CD4-positive, alpha-beta T cell treated with Interleukin-12 subunit alpha and Interleukin-12 subunit beta, for 1 hour (primary cell): Measurements from ENCODE around the gene SYT4.
A peak's percentile ranks its signal among the peaks of the same experiment; 100 is the strongest.
"Not testable (repeated sequence)": the region's sequence is repeated elsewhere in the genome, so short reads cannot be mapped to it uniquely, and the experiment has no call there.

ENCODE experiments used
- DNase-seq: peaks from one replicate; pipeline ENCODE4 v3.0.0-alpha.2; 2020

Gene SYT4

GRCh38 chr18:43277164-43277600 is at the start of gene SYT4:
Gene SYT4, minus strand, starts transcription at chr18:43277490. Its CDS starts 209 bp downstream, at chr18:43277281.
- DNase-seq: no peak

- DNase-seq: no peak
Observed at GRCh38 chr18:43322132-43322531, 44.8 kb upstream of the SYT4 start.

- DNase-seq: no peak
Observed at GRCh38 chr18:43314941-43315340, 37.7 kb upstream of the SYT4 start.

GRCh38 chr18:43312891-43313290 is 35.6 kb upstream of the SYT4 start:
- DNase-seq: no peak

- DNase-seq: no peak
Observed at GRCh38 chr18:43310239-43310638, 32.9 kb upstream of the SYT4 start.

GRCh38 chr18:43303376-43303775 is 26.1 kb upstream of the SYT4 start:
- no peak for DNase-seq

GRCh38 chr18:43286187-43286586 is 8.9 kb upstream of the SYT4 start:
- not testable (repeated sequence) for DNase-seq

- no peak for DNase-seq
Observed at GRCh38 chr18:43283299-43283698, 6.0 kb upstream of the SYT4 start.

- no peak for DNase-seq
Observed at GRCh38 chr18:43279015-43279744, 1.9 kb upstream of the SYT4 start.

GRCh38 chr18:43278355-43278754 is 1.1 kb upstream of the SYT4 start:
- DNase-seq: no peak

- DNase-seq: no peak
Observed at GRCh38 chr18:43276491-43276890, 799 bp downstream of the SYT4 start.

GRCh38 chr18:43275546-43275945 is 1.7 kb downstream of the SYT4 start:
- no peak for DNase-seq

- DNase-seq: no peak
Observed at GRCh38 chr18:43274526-43274925, 2.8 kb downstream of the SYT4 start.

- DNase-seq: peak; percentile 34
Observed at GRCh38 chr18:43271593-43272432, 5.5 kb downstream of the SYT4 start.

- DNase-seq: no peak
Observed at GRCh38 chr18:43267818-43268217, 9.5 kb downstream of the SYT4 start.

GRCh38 chr18:43265465-43265864 is 11.8 kb downstream of the SYT4 start:
- DNase-seq: no peak

GRCh38 chr18:43248610-43249249 is 28.6 kb downstream of the SYT4 start:
- DNase-seq: no peak

GRCh38 chr18:43247944-43248343 is 29.3 kb downstream of the SYT4 start:
- no peak for DNase-seq

- DNase-seq: no peak
Observed at GRCh38 chr18:43238429-43238828, 38.9 kb downstream of the SYT4 start.

- no peak for DNase-seq
Observed at GRCh38 chr18:43236921-43237320, 40.4 kb downstream of the SYT4 start.

- DNase-seq: no peak
Observed at GRCh38 chr18:43234889-43235288, 42.4 kb downstream of the SYT4 start.

GRCh38 chr18:43222501-43222900 is 54.8 kb downstream of the SYT4 start:
- no peak for DNase-seq

- DNase-seq: no peak
Observed at GRCh38 chr18:43220691-43221090, 56.6 kb downstream of the SYT4 start.
